Left renal cortex interstitium (tissue), 4 donors: ENCODE measurements around the gene LGI1. TPM values are rescaled to one million over a fixed set of nuclear protein-coding genes. Genes with fewer than 3 reads are reported as not detected.

Source experiments
- DNase-seq, 4 donors: peaks; one replicate each; pipeline ENCODE4 v3.0.0-alpha.2; 2013; ENCODE audit warnings: low read depth in 4 of 4, low spot score in 2 of 4, missing footprints in 1 of 4
- polyA plus RNA-seq, 4 donors: library from polyadenylated mRNA; unstranded; fragments of 120-200 nt; gene quantifications; one replicate each; pipeline ENCODE4 v1.2.1, GENCODE V29; 2013; ENCODE audit not compliant: insufficient read length in 4 of 4

The LGI1 gene
- polyA plus RNA-seq, 4 donors = 4.9 to 7.0 (median 5.2) TPM

GRCh38 chr10:93754761-93755160, 3.0 kb upstream of the LGI1 start:
- no peak for DNase-seq

GRCh38 chr10:93755443-93756116, 2.2 kb upstream of the LGI1 start:
- DNase-seq = no peak

GRCh38 chr10:93756118-93756517, 1.6 kb upstream of the LGI1 start:
- DNase-seq = no peak

GRCh38 chr10:93757136-93757535, 600 bp upstream of the LGI1 start:
- no peak for DNase-seq

- DNase-seq = no peak
These were observed 761 bp downstream of the LGI1 start for GRCh38 chr10:93758508-93758885.

- no peak for DNase-seq
These were observed 1.2 kb downstream of the LGI1 start for GRCh38 chr10:93758891-93759410.

GRCh38 chr10:93760490-93760889, 2.8 kb downstream of the LGI1 start:
- no peak for DNase-seq

- no peak for DNase-seq
These were observed 5.2 kb downstream of the LGI1 start for GRCh38 chr10:93762979-93763391.

- no peak for DNase-seq
These were observed 9.2 kb downstream of the LGI1 start for GRCh38 chr10:93766918-93767317.

GRCh38 chr10:93767724-93768399, 10.1 kb downstream of the LGI1 start:
- DNase-seq = no peak

GRCh38 chr10:93768892-93769291, 11.2 kb downstream of the LGI1 start:
- DNase-seq = no peak

- no peak for DNase-seq
These were observed 13.6 kb downstream of the LGI1 start for GRCh38 chr10:93771354-93771753.

GRCh38 chr10:93773120-93773519, 15.4 kb downstream of the LGI1 start:
- no peak for DNase-seq

- no peak for DNase-seq
These were observed 16.0 kb downstream of the LGI1 start for GRCh38 chr10:93773705-93774104.

GRCh38 chr10:93775356-93775755, 17.6 kb downstream of the LGI1 start:
- DNase-seq = no peak

- no peak for DNase-seq
These were observed 19.4 kb downstream of the LGI1 start for GRCh38 chr10:93777092-93777491.

- no peak for DNase-seq
These were observed 26.3 kb downstream of the LGI1 start for GRCh38 chr10:93784059-93784458.

GRCh38 chr10:93788413-93789208, 30.9 kb downstream of the LGI1 start:
- no peak for DNase-seq

GRCh38 chr10:93790439-93790838, 32.7 kb downstream of the LGI1 start:
- DNase-seq = no peak

GRCh38 chr10:93796167-93796566, 38.4 kb downstream of the LGI1 start:
- no peak for DNase-seq

GRCh38 chr10:93797825-93798224, 40.1 kb downstream of the LGI1 start:
- DNase-seq = no peak
